SH-SY5Y (cell line): ENCODE results near the gene GRPEL2.

ENCODE experiments used
- GATA2 ChIP-seq: IDR thresholded peaks from 2 replicates; pipeline ENCODE4 v1.6.1; 2011; ENCODE audit warnings: mild to moderate bottlenecking, low read depth, low read length
- GATA3 ChIP-seq: IDR thresholded peaks from 2 replicates; pipeline ENCODE4 v1.6.1; 2011; ENCODE audit warnings: low read depth, mild to moderate bottlenecking, low read length, moderate library complexity

The GRPEL2 gene

DNA sequence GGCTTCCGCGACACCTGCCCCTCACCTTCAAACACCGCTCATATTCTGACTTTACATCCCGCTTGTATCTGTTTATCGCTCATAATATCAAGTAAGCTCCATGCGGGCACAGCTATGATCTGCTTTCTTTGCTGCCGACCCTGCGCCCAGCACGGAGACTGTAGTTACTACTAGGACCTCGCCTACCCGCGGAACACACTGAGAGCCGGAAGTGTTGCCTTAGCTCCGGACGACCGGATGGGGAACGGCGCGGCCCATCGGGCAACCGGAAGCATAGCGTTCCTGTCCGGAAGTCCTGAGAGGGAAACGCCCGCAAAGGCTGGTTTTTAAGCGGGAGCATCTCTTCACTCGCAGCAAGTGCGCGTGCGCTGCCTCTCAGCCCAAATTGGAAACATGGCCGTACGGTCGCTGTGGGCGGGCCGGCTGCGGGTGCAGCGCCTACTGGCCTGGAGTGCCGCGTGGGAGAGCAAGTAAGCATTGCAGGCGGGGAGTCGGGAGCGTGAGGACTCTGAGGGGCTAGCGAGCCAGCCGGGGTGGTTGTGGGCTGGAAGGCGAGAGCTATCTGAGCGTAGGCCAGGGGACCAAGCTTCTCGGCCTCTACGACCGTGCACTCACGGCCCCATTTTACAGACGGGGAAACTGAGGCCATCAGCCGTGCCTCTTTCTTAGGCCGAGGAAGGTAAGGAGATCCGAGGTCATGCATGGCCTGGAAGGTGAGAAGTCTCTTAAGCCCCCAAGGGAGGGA is at the start of gene GRPEL2:
GRPEL2 (plus strand) TSS at position 353 of the 745 bp plus-strand sequence; CDS start at position 394, 41 bp downstream.
- TF ChIP-seq GATA2 (peak; percentile 20; the same call in 1 of the 2 replicates), GATA3 (no peak)

GRCh38 chr5:149297340-149298025 is 47.8 kb upstream of the GRPEL2 start:
- TF ChIP-seq GATA2 = no peak
- no peak for TF ChIP-seq GATA3

GRCh38 chr5:149298163-149298562 is 47.1 kb upstream of the GRPEL2 start:
- TF ChIP-seq GATA2 = no peak

- TF ChIP-seq GATA2 = no peak
- no peak for TF ChIP-seq GATA3
Observed at GRCh38 chr5:149298842-149299404, 46.4 kb upstream of the GRPEL2 start.

DNA sequence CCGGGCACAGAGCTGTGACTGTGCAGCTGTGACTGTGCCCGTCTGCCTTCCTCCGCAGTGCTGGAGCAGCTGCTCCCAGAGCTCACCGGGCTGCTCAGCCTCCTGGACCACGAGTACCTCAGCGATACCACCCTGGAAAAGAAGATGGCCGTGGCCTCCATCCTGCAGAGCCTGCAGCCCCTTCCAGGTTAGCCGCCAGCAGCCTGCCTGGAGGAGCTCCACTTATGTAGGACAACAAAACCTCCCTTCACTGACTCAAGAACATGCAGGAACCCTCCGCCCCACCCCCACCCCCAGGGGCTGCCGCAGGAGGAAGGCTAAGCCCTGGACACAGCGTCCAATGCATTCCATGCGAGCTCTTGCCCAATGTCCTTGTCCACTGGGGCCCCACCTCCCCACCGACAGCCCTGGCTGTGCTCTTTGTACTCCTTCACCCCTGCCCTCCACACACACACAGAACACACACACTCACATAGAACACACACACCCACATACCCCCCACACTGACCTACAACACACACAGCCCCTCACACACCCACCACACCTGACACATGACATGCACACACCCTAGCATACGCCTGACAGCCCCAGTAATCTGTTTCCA is 45.7 kb upstream of the GRPEL2 start:
- no peak for TF ChIP-seq GATA2
- TF ChIP-seq GATA3 = no peak

DNA sequence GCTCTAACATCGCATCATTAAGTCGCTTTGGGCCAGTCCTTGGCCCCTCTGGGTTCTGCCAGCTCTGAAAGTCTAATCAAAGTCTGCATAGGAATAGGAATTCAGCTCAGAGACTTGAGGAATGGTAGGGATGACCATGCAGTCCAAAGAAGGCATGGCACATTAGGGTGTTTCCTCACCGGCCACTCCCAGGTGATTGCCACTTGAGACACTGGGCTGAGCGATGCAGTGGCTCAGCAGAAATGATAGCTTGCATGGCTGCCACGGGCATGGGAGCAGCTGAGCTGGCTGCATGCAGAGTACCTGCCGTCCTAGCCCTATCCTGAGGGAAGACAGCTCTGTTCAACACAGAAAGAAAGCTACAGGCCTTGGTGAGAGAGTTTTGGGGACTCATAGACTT is 44.9 kb upstream of the GRPEL2 start:
- TF ChIP-seq GATA3 = no peak

DNA sequence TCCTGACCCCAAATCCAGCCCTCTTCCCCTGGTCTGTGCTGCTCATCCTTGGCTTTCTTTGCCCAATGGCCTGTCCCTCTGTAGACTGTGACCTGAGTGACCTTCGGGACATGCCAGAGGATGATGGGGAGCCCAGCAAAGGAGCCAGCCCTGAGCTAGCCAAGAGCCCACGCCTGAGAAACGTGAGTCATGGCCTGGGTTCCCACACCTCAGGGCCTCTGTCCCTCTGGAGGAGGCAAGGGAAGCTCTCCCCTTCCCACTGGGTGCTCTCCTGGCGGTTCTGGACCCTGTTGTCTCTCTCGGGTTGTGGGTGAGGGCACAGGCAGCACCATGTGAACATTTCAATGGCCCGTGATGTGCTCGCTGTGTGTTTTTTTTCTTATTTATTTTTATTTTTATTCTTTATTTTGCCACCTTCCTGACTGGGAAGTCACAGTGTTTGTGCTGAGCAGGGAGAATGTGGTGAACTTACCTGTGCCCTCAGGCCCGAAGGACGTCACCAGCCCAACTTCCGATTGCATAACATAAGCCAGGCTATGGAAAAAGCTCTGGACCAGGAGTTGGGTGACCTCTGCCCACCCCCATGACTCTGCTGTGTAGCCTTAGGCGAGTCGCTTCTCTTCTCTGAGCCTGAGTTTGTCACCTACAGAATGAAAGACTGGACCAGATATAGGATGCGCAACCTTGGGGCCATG is 44.1 kb upstream of the GRPEL2 start:
- TF ChIP-seq GATA2 = no peak
- no peak for TF ChIP-seq GATA3

GRCh38 chr5:149301744-149302380 is 43.4 kb upstream of the GRPEL2 start:
- no peak for TF ChIP-seq GATA2
- TF ChIP-seq GATA3 = no peak

DNA sequence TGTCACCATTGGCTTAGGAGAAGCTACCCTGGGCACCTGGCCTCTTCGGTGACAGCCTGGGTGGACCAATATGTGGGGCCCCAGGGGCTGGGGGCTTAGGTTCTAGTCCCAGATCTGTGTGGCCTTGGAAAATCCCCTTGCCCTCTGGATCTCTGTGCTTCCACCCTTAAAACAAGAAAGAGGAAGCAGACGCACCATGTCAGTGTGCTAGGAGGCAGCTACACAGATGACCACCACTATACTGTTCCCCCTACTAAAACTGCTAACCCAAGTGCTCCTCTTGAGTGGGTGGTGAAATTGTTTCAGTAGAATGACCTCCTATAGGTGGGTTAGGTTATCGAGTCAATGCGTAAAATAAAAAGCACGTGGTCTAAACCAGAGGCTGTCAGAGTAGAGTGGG is 42.7 kb upstream of the GRPEL2 start:
- TF ChIP-seq GATA3 = no peak
- TF ChIP-seq GATA2 = no peak

- no peak for TF ChIP-seq GATA2
- no peak for TF ChIP-seq GATA3
Observed at GRCh38 chr5:149303210-149303609, 42.1 kb upstream of the GRPEL2 start.

- no peak for TF ChIP-seq GATA2
- no peak for TF ChIP-seq GATA3
Observed at GRCh38 chr5:149304195-149305078, 40.9 kb upstream of the GRPEL2 start.

- no peak for TF ChIP-seq GATA2
- no peak for TF ChIP-seq GATA3
Observed at GRCh38 chr5:149309354-149309753, 35.9 kb upstream of the GRPEL2 start.

DNA sequence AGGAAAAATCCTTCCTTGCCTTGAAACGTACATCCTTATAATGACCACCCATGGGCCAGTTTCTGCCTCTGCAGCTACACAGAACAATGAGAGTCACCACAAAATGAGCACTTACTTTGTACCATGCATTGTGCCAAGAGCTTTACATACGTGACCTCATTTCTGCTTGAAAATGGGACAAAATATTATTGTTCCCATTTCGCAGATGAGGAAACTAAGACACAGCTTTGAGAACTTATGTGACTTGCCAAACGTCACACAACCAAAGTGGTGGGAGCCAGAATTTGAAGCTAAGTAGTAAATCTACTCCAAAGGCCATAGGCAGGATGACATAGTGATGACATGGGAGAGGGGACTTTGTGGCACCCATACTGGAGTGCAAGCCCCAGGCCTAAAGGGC is 34.8 kb upstream of the GRPEL2 start:
- TF ChIP-seq GATA2 = no peak
